ENCODE results near the gene NAP1L3. TPM values are rescaled to one million over a fixed set of nuclear protein-coding genes. Genes with fewer than 3 reads are reported as not detected.

The NAP1L3 gene
- total and polyA plus RNA-seq, 2 of the 4 experiments (the other 2 are of a cell fraction), result 2.2 to 3.7 TPM

Other genes with a start within 250 kb of the NAP1L3 start
- under 0.01 TPM in 2 replicates for gene FAM133A, start 628 bp upstream of the NAP1L3 start, total RNA-seq (2012; rRNA removed)
- not detected in 2 replicates for gene FAM133A, start 628 bp upstream of the NAP1L3 start, polyA plus RNA-seq (2012; rRNA removed)